ENCODE data around the gene VPS4A. TPM values are rescaled to one million over a fixed set of nuclear protein-coding genes. Genes with fewer than 3 reads are reported as not detected.

VPS4A gene
- total and polyA plus RNA-seq, 11 donors = 24.8 to 47.0 (median 29.6) TPM

DNA sequence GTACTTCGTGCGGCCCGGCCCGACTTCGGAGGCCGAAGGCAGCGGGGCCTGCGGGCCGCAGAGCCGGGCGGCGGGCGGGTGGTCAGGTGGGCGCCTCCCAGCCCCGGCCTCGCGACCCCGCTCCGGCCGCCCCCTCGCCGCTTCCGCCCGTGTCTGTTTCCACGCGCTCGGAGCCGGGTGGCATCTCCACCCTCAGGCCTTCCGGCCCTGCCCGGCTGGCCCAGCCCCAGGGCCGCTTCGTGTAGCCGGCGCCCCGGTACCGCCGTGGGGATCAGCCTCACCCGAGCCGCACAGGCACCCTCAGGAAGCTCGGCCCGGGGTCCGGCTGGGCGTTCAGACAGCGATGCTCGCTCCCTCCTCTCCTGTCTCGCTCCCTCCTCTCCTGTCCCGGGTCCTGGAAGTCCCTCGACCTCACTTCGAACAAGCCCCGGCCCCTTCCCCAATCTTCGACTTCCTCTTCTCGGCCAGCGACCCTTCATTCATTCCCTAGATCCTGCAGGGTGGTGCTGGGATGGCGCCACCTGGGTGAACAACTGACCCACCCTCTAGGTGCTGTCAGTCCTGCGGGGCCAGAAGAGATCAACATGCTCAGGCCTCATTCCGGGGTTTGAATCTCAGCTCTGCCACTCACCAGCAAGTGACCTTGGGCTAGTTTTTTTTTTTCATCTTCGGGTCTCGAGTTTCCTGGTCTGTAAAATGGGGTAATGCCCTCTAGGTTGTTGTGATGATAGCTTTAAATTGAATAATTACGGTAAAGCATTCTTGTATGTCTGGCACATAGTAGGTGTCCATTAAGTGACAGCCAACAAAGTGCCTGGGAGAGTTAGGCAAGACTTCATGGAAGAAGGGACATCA is 610 bp downstream of the VPS4A start:
- WGBS, 4 donors = 2 to 3% (median 2%) methylated on average over 39 to 59 of the region's 59 CpGs
- Histone ChIP-seq H3K36me3 (peaks cover 0 to 37% (median 29%) of the 10 kb centered on the region in 9 donors), H3K27me3 (no peaks in the 10 kb centered on the region), H3K4me1 (peaks cover 0 to 41% (median 23%) of the 10 kb centered on the region in 12 donors), H3K4me3 (peak overlapping the region; percentile 75 to 100 (median 96)), H3K27ac (peak overlapping the region; percentile 84 to 95 (median 91)), H3K9me3 (no peaks in the 10 kb centered on the region)
- intact Hi-C loops (cut with DNase I) = loop anchor here in 1 of 10 donors (2.0 kb wide), 1 partner anchor 27 kb away; the partner anchor contains the start of genes COG8 and NIP7
- DNase-seq (peak in 3 of 5 donors; percentile 34 to 80 (median 46)), ATAC-seq (peak in 3 of 4 donors; percentile 15 to 59 (median 57))
- peak in 1 of 2 donors; percentile 4 for TF ChIP-seq POLR2A (IDR thresholded peaks at IDR 0.05)
- TF ChIP-seq, protein P1, sequence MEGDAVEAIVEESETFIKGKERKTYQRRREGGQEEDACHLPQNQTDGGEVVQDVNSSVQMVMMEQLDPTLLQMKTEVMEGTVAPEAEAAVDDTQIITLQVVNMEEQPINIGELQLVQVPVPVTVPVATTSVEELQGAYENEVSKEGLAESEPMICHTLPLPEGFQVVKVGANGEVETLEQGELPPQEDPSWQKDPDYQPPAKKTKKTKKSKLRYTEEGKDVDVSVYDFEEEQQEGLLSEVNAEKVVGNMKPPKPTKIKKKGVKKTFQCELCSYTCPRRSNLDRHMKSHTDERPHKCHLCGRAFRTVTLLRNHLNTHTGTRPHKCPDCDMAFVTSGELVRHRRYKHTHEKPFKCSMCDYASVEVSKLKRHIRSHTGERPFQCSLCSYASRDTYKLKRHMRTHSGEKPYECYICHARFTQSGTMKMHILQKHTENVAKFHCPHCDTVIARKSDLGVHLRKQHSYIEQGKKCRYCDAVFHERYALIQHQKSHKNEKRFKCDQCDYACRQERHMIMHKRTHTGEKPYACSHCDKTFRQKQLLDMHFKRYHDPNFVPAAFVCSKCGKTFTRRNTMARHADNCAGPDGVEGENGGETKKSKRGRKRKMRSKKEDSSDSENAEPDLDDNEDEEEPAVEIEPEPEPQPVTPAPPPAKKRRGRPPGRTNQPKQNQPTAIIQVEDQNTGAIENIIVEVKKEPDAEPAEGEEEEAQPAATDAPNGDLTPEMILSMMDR (IDR thresholded peaks at IDR 0.05) = no peak

DNA sequence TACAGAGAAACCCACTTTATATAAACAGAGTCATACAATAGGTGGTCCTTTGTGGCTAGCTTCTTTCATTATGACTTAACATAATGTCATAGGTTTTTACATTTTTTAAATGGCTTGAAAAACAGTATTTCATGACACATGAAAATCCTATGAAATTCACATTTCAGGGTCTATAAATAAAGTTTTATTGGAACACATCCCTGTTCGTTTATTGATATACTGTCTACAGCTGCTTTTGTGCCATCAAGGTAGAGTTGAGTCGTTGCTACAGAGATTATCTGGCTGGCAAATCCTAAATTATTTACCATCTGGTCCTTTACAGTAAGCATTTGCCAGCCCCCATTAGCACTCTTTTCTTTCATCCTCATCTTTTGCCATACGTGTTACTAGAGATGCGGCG is 2.3 kb downstream of the VPS4A start:
- intact Hi-C loops (cut with DNase I) = no loop called here
- Histone ChIP-seq H3K27me3 (no peaks in the 10 kb centered on the region), H3K9me3 (no peaks in the 10 kb centered on the region), H3K27ac (no peak overlapping the region), H3K36me3 (peaks cover 0 to 54% (median 45%) of the 10 kb centered on the region in 9 donors), H3K4me1 (peaks cover 0 to 41% (median 23%) of the 10 kb centered on the region in 12 donors), H3K4me3 (no peak overlapping the region)
- ATAC-seq (no peak), DNase-seq (no peak)
- 93 to 96% (median 95%) methylated on average over 5 of the region's 5 CpGs for WGBS, 4 donors
- TF ChIP-seq, protein P1 (IDR thresholded peaks at IDR 0.05) = no peak
- TF ChIP-seq POLR2A (IDR thresholded peaks at IDR 0.05) = no peak

DNA sequence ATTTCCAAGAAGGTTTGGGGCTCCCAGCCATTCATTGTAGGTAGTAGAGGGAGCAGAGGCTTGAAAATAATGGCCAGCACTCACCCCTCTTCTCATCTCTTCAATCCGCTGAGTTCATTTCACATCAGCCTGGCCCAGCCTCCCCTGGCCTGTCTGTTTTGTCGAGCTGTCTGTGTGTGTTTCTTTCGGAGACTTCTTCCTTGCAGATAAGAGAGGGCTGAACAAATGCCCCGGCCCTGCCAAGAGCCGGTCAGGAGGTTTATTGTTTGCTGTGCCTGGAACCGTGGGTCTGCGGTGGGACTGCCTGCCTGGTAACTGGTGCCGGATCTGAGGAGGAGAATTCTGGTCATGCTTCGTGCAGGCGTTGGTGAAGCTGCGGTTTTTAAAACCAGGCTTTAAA is 3.4 kb downstream of the VPS4A start:
- Histone ChIP-seq H3K4me1 (peaks cover 0 to 41% (median 23%) of the 10 kb centered on the region in 12 donors), H3K36me3 (peaks cover 0 to 64% (median 55%) of the 10 kb centered on the region in 9 donors), H3K27ac (no peak overlapping the region), H3K9me3 (no peaks in the 10 kb centered on the region), H3K4me3 (no peak overlapping the region), H3K27me3 (no peaks in the 10 kb centered on the region)
- TF ChIP-seq POLR2A (IDR thresholded peaks at IDR 0.05) = no peak
- TF ChIP-seq, protein P1 (IDR thresholded peaks at IDR 0.05) = no peak
- no peak for DNase-seq
- ATAC-seq = no peak
- intact Hi-C loops (cut with DNase I) = no loop called here
- WGBS, 4 donors = 50 to 76% (median 74%) methylated on average over 11 of the region's 11 CpGs

All from heart left ventricle (tissue), 16 donors.